ENCODE measurements around the gene DAP.

DAP gene

GRCh38 chr5:10662661-10663488 lies 98.2 kb downstream of the DAP start (continued):
- TF ChIP-seq CREB5 (CRISPR knock-in tag; IDR thresholded peaks at IDR 0.05; ENCODE audit: low read depth) = no peak
- no peak for TF ChIP-seq ESRRG (CRISPR knock-in tag; IDR thresholded peaks at IDR 0.05)
- TF ChIP-seq CSRNP3 (CRISPR knock-in tag; IDR thresholded peaks at IDR 0.05) = no peak
- TF ChIP-seq TSHZ2 (CRISPR knock-in tag; IDR thresholded peaks at IDR 0.05) = no peak
- no peak for TF ChIP-seq BACH2 (CRISPR knock-in tag; IDR thresholded peaks at IDR 0.05; ENCODE audit: borderline replicate concordance)
- no peak for TF ChIP-seq ISL1 (CRISPR knock-in tag; IDR thresholded peaks at IDR 0.05)

GRCh38 chr5:10662083-10662482 lies 99.0 kb downstream of the DAP start:
- ATAC-seq = no peak
- TF ChIP-seq TOX (CRISPR knock-in tag; IDR thresholded peaks at IDR 0.05; ENCODE audit: borderline replicate concordance) = no peak
- no peak for TF ChIP-seq TCF4 (CRISPR knock-in tag; IDR thresholded peaks at IDR 0.05; ENCODE audit: borderline replicate concordance)
- no peak for TF ChIP-seq ZFP30 (CRISPR knock-in tag; IDR thresholded peaks at IDR 0.05)
- TF ChIP-seq CREB5 (CRISPR knock-in tag; IDR thresholded peaks at IDR 0.05; ENCODE audit: low read depth) = no peak
- no peak for TF ChIP-seq CSRNP3 (CRISPR knock-in tag; IDR thresholded peaks at IDR 0.05)
- no peak for TF ChIP-seq ZNF565 (CRISPR knock-in tag; conservative IDR thresholded peaks at IDR 0.05; ENCODE audit: low read depth)
- no peak for TF ChIP-seq SNAI2 (CRISPR knock-in tag; IDR thresholded peaks at IDR 0.05)
- TF ChIP-seq ZC3H10 (CRISPR knock-in tag; IDR thresholded peaks at IDR 0.05) = no peak
- TF ChIP-seq PATZ1 (CRISPR knock-in tag; IDR thresholded peaks at IDR 0.05; ENCODE audit: borderline replicate concordance) = no peak
- TF ChIP-seq OSR1 (CRISPR knock-in tag; IDR thresholded peaks at IDR 0.05) = no peak

GRCh38 chr5:10661401-10661800 lies 99.6 kb downstream of the DAP start:
- TF ChIP-seq BACH2 (CRISPR knock-in tag; IDR thresholded peaks at IDR 0.05; ENCODE audit: borderline replicate concordance) (no peak), CSRNP3 (CRISPR knock-in tag; IDR thresholded peaks at IDR 0.05) (no peak), TSHZ2 (CRISPR knock-in tag; IDR thresholded peaks at IDR 0.05) (no peak), PPARA (CRISPR knock-in tag; IDR thresholded peaks at IDR 0.05; ENCODE audit: borderline replicate concordance) (no peak), ZNF8 (CRISPR knock-in tag; IDR thresholded peaks at IDR 0.05) (no peak), POU6F1 (CRISPR knock-in tag; IDR thresholded peaks at IDR 0.05; ENCODE audit: borderline replicate concordance, low read depth) (no peak)
- ATAC-seq = no peak

All from SK-N-SH treated with all-trans-retinoic acid at 6 μM for 48 hours (cell line).